ENCODE results near the gene CCDC57.

GRCh38 chr17:82175951-82176350 lies 36.7 kb downstream of the CCDC57 start:
- TF ChIP-seq GATA3 (IDR thresholded peaks at IDR 0.05; ENCODE audit: low read depth, low read length): no peak
- no peak for TF ChIP-seq GATA2 (IDR thresholded peaks at IDR 0.05; ENCODE audit: low read depth, low read length)
